GM12878 (cell line): ENCODE data around the gene TMEM217. TPM values are rescaled to one million over a fixed set of nuclear protein-coding genes. Genes with fewer than 3 reads are reported as not detected.

Experiments
- ATAC-seq: fragments of 200-7000 bp; cut with Tn5 transposase; 3 replicates; pipeline ENCODE4 v1.9.1; 2020; ENCODE audit warnings: mild to moderate bottlenecking, moderate library complexity
- BruUV-seq: library from RNA; stranded (reverse); fragments of 400-500 nt; replicated peaks from 2 replicates; lab custom pipeline; 2021; lab: Mats Ljungman, UMichigan
- CTCF ChIA-PET: fragments of 300-600 bp; sonication (Branson Sonifier 250); formaldehyde crosslinking; extraction: SDS; loops from one replicate; lab custom pipeline; 2021; ENCODE audit warnings: inconsistent platforms; lab: Yijun Ruan, JAX
- POLR2A ChIA-PET: fragments of 350-600 bp; formaldehyde crosslinking; extraction: SDS; loops from one replicate; lab custom pipeline; 2021; ENCODE audit warnings: inconsistent platforms; lab: Charles Lee
- RAD21 ChIA-PET: fragments of 300-600 bp; sonication (Branson Sonifier 250); formaldehyde crosslinking; loops from one replicate; lab custom pipeline; 2023; ENCODE audit warnings: antibody characterized with exemption; ENCODE audit not compliant: unreplicated experiment; lab: Charles Lee
- SMC1A ChIA-PET: fragments of 300-600 bp; sonication (Branson Sonifier 250); formaldehyde crosslinking; loops from one replicate; lab custom pipeline; 2023; ENCODE audit not compliant: unreplicated experiment, uncharacterized antibody; lab: Charles Lee
- DNase-seq: peaks from one replicate; pipeline ENCODE4 v3.0.0-alpha.2; 2011; ENCODE audit warnings: low read depth, low spot score
- FAIRE-seq: peaks from 3 replicates; lab custom pipeline; 2011; peaks lifted over from hg19 to GRCh38; lab: Jason Lieb, UNC
- H2AFZ ChIP-seq: 2 replicates; pipeline ENCODE4 v1.6.0; 2011; ENCODE audit warnings: low read depth, low read length, control low read depth; ENCODE audit not compliant: control insufficient read depth
- H3K27ac ChIP-seq: 2 replicates; pipeline ENCODE4 v1.5.1; 2011; ENCODE audit warnings: control low read depth; ENCODE audit not compliant: control insufficient read depth, insufficient read depth
- H3K27me3 ChIP-seq, 2 experiments: replicated peaks in 1 of 2; 2 replicates each; pipeline versions ENCODE4 v1.6.0 to v1.6.1; 2011; ENCODE audit warnings: low read length in 1 of 2; ENCODE audit not compliant: control insufficient read depth in 2 of 2, insufficient read depth in 2 of 2
- H3K36me3 ChIP-seq, 2 experiments: 2 replicates each; pipeline ENCODE4 v1.5.1; 2011; ENCODE audit warnings: low read length in 1 of 2; ENCODE audit not compliant: control insufficient read depth in 2 of 2, insufficient read depth in 2 of 2
- H3K4me1 ChIP-seq: 2 replicates; pipeline ENCODE4 v1.6.1; 2011; ENCODE audit warnings: mild to moderate bottlenecking, low read length, moderate library complexity, mixed read lengths; ENCODE audit not compliant: control insufficient read depth, insufficient read depth
- H3K4me2 ChIP-seq: 2 replicates; pipeline ENCODE4 v1.6.0; 2011; ENCODE audit warnings: control low read depth; ENCODE audit not compliant: control insufficient read depth, insufficient read depth
- H3K4me3 ChIP-seq: fragments of 200-600 bp; sonication (generic); 2 replicates; pipeline ENCODE4 v1.5.1; 2016
- H3K79me2 ChIP-seq: 2 replicates; pipeline ENCODE4 v1.6.0; 2011; ENCODE audit warnings: low read length; ENCODE audit not compliant: control insufficient read depth, insufficient read depth
- H3K9ac ChIP-seq: 2 replicates; pipeline ENCODE4 v1.8.0; 2011; ENCODE audit warnings: low read length, control low read depth, mixed read lengths; ENCODE audit not compliant: control insufficient read depth, insufficient read depth
- H3K9me3 ChIP-seq: replicated peaks from 3 replicates; pipeline ENCODE4 v1.5.1; 2011; ENCODE audit warnings: mild to moderate bottlenecking, low read length; ENCODE audit not compliant: control insufficient read depth, insufficient read depth
- H4K20me1 ChIP-seq: 2 replicates; pipeline ENCODE4 v1.6.0; 2011; ENCODE audit not compliant: control insufficient read depth, insufficient read depth
- CBX5 ChIP-seq: sonication (generic); IDR thresholded peaks from 2 replicates; pipeline ENCODE4 v1.6.1; 2016; ENCODE audit warnings: low read depth, moderate library complexity, mild to moderate bottlenecking, inconsistent platforms
- CHD1 ChIP-seq: IDR thresholded peaks from 2 replicates; pipeline ENCODE4 v1.6.1; 2012; ENCODE audit warnings: low read depth, low read length, improper control_type of control experiment
- EED ChIP-seq: sonication (generic); IDR thresholded peaks from 2 replicates; pipeline ENCODE4 v1.6.1; 2016; ENCODE audit warnings: antibody characterized with exemption, low read depth
- IRF4 ChIP-seq: IDR thresholded peaks from 2 replicates; pipeline ENCODE4 v1.6.1; 2011; ENCODE audit warnings: low read depth, low read length
- NFIC ChIP-seq: IDR thresholded peaks from 2 replicates; pipeline ENCODE4 v1.6.1; 2012; ENCODE audit warnings: low read depth, mild to moderate bottlenecking, inconsistent platforms, low read length, moderate library complexity
- RBBP5 ChIP-seq: fragments of 200-600 bp; sonication (generic); conservative IDR thresholded peaks from 2 replicates; pipeline ENCODE4 v1.6.1; 2016
- SPI1 ChIP-seq: IDR thresholded peaks from 2 replicates; pipeline ENCODE4 v1.6.1; 2011; ENCODE audit warnings: low read depth, mild to moderate bottlenecking, low read length, moderate library complexity, borderline replicate concordance; ENCODE audit not compliant: insufficient read depth
- WRNIP1 ChIP-seq: IDR thresholded peaks from 2 replicates; pipeline ENCODE4 v1.6.1; 2011; ENCODE audit warnings: low read depth, low read length, improper control_type of control experiment, borderline replicate concordance
- ZNF24 ChIP-seq: fragments of 450-650 bp; IDR thresholded peaks from 2 replicates; pipeline ENCODE4 v1.6.1; 2017; ENCODE audit warnings: antibody characterized with exemption, mild to moderate bottlenecking
- ZNF384 ChIP-seq: IDR thresholded peaks from 2 replicates; pipeline ENCODE4 v1.6.1; 2012; ENCODE audit warnings: low read depth, mild to moderate bottlenecking, low read length, improper control_type of control experiment, borderline replicate concordance
- WGBS: methylation state at CpG from one replicate; pipeline ENCODE4 v1.1.6; 2016; ENCODE audit warnings: low lambda C conversion rate; ENCODE audit not compliant: insufficient replicate concordance, insufficient coverage; ENCODE audit errors: missing lambda C conversion rate; 5-methylcytosine and 5-hydroxymethylcytosine counted together
- in situ Hi-C: fragments of 300-500 bp; cut with MboI; formaldehyde crosslinking; loops from 9 replicates; pipeline ENCODE4 v1.14.3; 2018; ENCODE audit warnings: mixed read lengths
- intact Hi-C: fragments of 100-400 bp; cut with micrococcal nuclease; formaldehyde crosslinking; loops from one replicate; pipeline ENCODE4 v1.14.2; 2022; ENCODE audit not compliant: unreplicated experiment
- polyA plus RNA-seq, 11 experiments: library from polyadenylated mRNA; depleted of rRNA in 4 of 11; unstranded in 6 of 11; stranded (reverse) in 5 of 11; fragments of >200 nt; fragmentation: Nextera tagmentation in 4 of 11; fragmentation: Illumina TruSeq in 1 of 11; extraction: Ambion mirVana in 4 of 11; extraction: Trizol in 1 of 11; gene quantifications; 1 replicate in 1 of 11; 2 replicates in 10 of 11; pipeline versions ENCODE4 v1.2.1 to v1.2.3, GENCODE V29; 2011 to 2016; ENCODE audit warnings: inconsistent platforms in 2 of 11, missing spikeins in 2 of 11, low read depth in 1 of 11
- total RNA-seq, 4 experiments: library from RNA; depleted of rRNA in 3 of 4; stranded (reverse); fragments of >200 nt in 3 of 4; fragmentation: Illumina TruSeq in 1 of 4; extraction: Trizol in 1 of 4; gene quantifications; 2 replicates each; pipeline versions ENCODE4 v1.2.1 to v1.2.3, GENCODE V29; 2013 to 2021
- TF ChIP-seq, protein P1 (sequence below): IDR thresholded peaks from 2 replicates; pipeline ENCODE4 v1.6.1; 2012; ENCODE audit warnings: low read depth, low read length, improper control_type of control experiment
- TF ChIP-seq, protein P2 (sequence below): IDR thresholded peaks from 2 replicates; pipeline ENCODE4 v1.6.1; 2012; ENCODE audit warnings: improper control_type of control experiment, low read depth, low read length; ENCODE audit not compliant: insufficient replicate concordance

TMEM217 gene
- total and polyA plus RNA-seq, 10 of the 15 experiments (the other 5 are each of a cell fraction or from before 2014, with no cell fraction given) = 1.3 to 4.5 (median 2.3) TPM

DNA sequence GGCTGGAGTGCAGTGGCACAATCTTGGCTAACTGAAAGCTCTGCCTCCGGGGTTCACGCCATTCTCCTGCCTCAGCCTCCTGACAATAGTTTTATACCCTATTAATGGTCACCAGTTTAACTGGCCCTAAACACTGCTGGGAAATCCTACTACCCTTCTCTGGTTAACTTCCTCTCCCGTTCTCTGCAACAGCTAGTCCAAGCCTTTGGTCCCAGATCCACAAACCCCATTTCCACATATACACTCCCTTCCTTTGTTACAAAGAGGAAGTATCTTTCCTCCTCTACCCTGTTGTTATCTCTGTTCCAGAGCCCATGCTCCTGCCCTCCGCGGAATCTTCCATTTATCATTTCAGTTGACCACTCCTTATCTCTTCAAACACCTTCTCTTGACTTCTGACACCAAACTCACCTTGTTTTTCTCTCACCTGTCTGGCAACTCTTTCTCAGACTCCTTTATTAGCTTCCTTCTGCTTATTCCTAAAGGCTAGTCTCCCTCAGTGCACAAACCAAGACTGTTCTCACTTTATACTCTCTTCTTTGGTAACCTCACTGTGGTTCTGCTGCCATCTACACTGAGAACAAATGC is 25.4 kb downstream of the TMEM217 start:
- no peak overlapping the region for H3K4me3 ChIP-seq
- H3K27ac ChIP-seq = no peak overlapping the region
- no peaks in the 10 kb centered on the region for H4K20me1 ChIP-seq
- SMC1A ChIA-PET = interaction anchor here (1.0 to 1.8 kb wide), 3 partner anchors 8 to 23 kb away, joined by 3 to 4 read pairs (median 3); no protein-coding TSS in a partner anchor
- H3K4me1 ChIP-seq = no peaks in the 10 kb centered on the region
- 58% methylated on average over 5 of the region's 5 CpGs for WGBS
- in situ Hi-C loops (no loop called here), intact Hi-C loops (no loop called here)
- H3K4me2 ChIP-seq = no peak overlapping the region
- no peak for DNase-seq
- POLR2A ChIA-PET = no interaction called here
- no peaks in the 10 kb centered on the region for H3K36me3 ChIP-seq
- no peak for TF ChIP-seq SPI1
- no peak for TF ChIP-seq EED
- no peak for TF ChIP-seq IRF4
- no peak for TF ChIP-seq ZNF24
- no TSS peak for BruUV-seq
- H3K9me3 ChIP-seq = no peaks in the 10 kb centered on the region
- CTCF ChIA-PET = no interaction called here
- H3K79me2 ChIP-seq = no peaks in the 10 kb centered on the region
- no peak for FAIRE-seq
- no peaks in the 10 kb centered on the region for H3K27me3 ChIP-seq
- ATAC-seq = no peak
- RAD21 ChIA-PET = no interaction called here
- no peak overlapping the region for H2AFZ ChIP-seq
- H3K9ac ChIP-seq = no peak overlapping the region

DNA sequence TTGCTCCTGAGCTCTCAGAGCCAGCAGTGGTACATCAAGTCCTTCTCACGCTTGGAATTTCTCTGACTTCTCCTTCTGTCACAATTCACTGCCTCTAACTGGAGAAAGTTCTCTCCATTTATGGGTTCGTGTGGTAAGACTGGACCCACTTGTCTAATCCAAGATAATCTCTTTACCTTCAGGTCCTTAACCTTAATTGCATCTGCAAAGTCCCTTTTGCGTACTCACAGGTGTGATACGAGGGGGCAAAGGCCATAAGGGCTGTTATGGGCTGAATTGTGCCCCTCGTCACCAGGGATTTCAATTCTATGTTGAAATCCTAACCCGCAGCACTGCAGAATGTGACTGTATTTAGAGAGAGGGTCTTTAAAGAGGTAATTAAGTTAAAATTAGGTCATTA is 27.8 kb downstream of the TMEM217 start:
- Histone ChIP-seq H3K79me2 (no peaks in the 10 kb centered on the region), H3K27me3 (no peaks in the 10 kb centered on the region), H3K9me3 (no peaks in the 10 kb centered on the region), H3K36me3 (no peaks in the 10 kb centered on the region), H2AFZ (no peak overlapping the region), H3K27ac (no peak overlapping the region), H3K4me1 (no peaks in the 10 kb centered on the region), H4K20me1 (no peaks in the 10 kb centered on the region), H3K9ac (no peak overlapping the region), H3K4me2 (no peak overlapping the region), H3K4me3 (no peak overlapping the region)
- ATAC-seq = no peak
- 58% methylated on average over 6 of the region's 6 CpGs for WGBS
- SMC1A ChIA-PET = no interaction called here
- FAIRE-seq = no peak
- BruUV-seq = no TSS peak
- RAD21 ChIA-PET = no interaction called here
- CTCF ChIA-PET = no interaction called here
- POLR2A ChIA-PET = no interaction called here
- intact Hi-C loops = no loop called here
- in situ Hi-C loops = no loop called here
- no peak for DNase-seq
- TF ChIP-seq WRNIP1 (no peak), NFIC (no peak), RBBP5 (no peak), ZNF384 (no peak), CBX5 (no peak), CHD1 (no peak)
- TF ChIP-seq, protein P1, sequence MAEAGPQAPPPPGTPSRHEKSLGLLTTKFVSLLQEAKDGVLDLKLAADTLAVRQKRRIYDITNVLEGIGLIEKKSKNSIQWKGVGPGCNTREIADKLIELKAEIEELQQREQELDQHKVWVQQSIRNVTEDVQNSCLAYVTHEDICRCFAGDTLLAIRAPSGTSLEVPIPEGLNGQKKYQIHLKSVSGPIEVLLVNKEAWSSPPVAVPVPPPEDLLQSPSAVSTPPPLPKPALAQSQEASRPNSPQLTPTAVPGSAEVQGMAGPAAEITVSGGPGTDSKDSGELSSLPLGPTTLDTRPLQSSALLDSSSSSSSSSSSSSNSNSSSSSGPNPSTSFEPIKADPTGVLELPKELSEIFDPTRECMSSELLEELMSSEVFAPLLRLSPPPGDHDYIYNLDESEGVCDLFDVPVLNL = no peak
- TF ChIP-seq, protein P2, sequence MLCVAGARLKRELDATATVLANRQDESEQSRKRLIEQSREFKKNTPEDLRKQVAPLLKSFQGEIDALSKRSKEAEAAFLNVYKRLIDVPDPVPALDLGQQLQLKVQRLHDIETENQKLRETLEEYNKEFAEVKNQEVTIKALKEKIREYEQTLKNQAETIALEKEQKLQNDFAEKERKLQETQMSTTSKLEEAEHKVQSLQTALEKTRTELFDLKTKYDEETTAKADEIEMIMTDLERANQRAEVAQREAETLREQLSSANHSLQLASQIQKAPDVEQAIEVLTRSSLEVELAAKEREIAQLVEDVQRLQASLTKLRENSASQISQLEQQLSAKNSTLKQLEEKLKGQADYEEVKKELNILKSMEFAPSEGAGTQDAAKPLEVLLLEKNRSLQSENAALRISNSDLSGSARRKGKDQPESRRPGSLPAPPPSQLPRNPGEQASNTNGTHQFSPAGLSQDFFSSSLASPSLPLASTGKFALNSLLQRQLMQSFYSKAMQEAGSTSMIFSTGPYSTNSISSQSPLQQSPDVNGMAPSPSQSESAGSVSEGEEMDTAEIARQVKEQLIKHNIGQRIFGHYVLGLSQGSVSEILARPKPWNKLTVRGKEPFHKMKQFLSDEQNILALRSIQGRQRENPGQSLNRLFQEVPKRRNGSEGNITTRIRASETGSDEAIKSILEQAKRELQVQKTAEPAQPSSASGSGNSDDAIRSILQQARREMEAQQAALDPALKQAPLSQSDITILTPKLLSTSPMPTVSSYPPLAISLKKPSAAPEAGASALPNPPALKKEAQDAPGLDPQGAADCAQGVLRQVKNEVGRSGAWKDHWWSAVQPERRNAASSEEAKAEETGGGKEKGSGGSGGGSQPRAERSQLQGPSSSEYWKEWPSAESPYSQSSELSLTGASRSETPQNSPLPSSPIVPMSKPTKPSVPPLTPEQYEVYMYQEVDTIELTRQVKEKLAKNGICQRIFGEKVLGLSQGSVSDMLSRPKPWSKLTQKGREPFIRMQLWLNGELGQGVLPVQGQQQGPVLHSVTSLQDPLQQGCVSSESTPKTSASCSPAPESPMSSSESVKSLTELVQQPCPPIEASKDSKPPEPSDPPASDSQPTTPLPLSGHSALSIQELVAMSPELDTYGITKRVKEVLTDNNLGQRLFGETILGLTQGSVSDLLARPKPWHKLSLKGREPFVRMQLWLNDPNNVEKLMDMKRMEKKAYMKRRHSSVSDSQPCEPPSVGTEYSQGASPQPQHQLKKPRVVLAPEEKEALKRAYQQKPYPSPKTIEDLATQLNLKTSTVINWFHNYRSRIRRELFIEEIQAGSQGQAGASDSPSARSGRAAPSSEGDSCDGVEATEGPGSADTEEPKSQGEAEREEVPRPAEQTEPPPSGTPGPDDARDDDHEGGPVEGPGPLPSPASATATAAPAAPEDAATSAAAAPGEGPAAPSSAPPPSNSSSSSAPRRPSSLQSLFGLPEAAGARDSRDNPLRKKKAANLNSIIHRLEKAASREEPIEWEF = no peak
